ENCODE measurements around the gene JPH4.
"Not testable (repeated sequence)": the region's sequence is repeated elsewhere in the genome, so short reads cannot be mapped to it uniquely, and the experiment has no call there.

JPH4 gene

GRCh38 chr14:23544511-23545447 is 33.8 kb downstream of the JPH4 start:
- no peak for DNase-seq

- no peak for DNase-seq
These were observed 35.2 kb downstream of the JPH4 start for GRCh38 chr14:23543403-23543802.

- DNase-seq, result no peak
These were observed 36.3 kb downstream of the JPH4 start for GRCh38 chr14:23542261-23542660.

- no peak for DNase-seq
These were observed 38.5 kb downstream of the JPH4 start for GRCh38 chr14:23540141-23540469.

- DNase-seq, result no peak
These were observed 39.1 kb downstream of the JPH4 start for GRCh38 chr14:23539248-23540140.

GRCh38 chr14:23538785-23539184 is 39.8 kb downstream of the JPH4 start:
- no peak for DNase-seq

GRCh38 chr14:23538050-23538718 is 40.4 kb downstream of the JPH4 start:
- DNase-seq, result no peak

- DNase-seq, result no peak
These were observed 41.1 kb downstream of the JPH4 start for GRCh38 chr14:23537351-23538049.

GRCh38 chr14:23536906-23537305 is 41.7 kb downstream of the JPH4 start:
- DNase-seq, result not testable (repeated sequence)

GRCh38 chr14:23536494-23536893 is 42.1 kb downstream of the JPH4 start:
- no peak for DNase-seq

GRCh38 chr14:23535943-23536342 is 42.6 kb downstream of the JPH4 start:
- DNase-seq, result no peak

- no peak for DNase-seq
These were observed 44.7 kb downstream of the JPH4 start for GRCh38 chr14:23533652-23534435.

GRCh38 chr14:23532658-23533057 is 45.9 kb downstream of the JPH4 start:
- no peak for DNase-seq

GRCh38 chr14:23531391-23531790 is 47.2 kb downstream of the JPH4 start:
- no peak for DNase-seq

GRCh38 chr14:23530375-23531055 is 48.1 kb downstream of the JPH4 start:
- no peak for DNase-seq

- DNase-seq, result no peak
These were observed 49.6 kb downstream of the JPH4 start for GRCh38 chr14:23529016-23529415.

GRCh38 chr14:23528555-23528954 is 50.0 kb downstream of the JPH4 start:
- no peak for DNase-seq

GRCh38 chr14:23525611-23526010 is 53.0 kb downstream of the JPH4 start:
- no peak for DNase-seq

GRCh38 chr14:23524954-23525353 is 53.6 kb downstream of the JPH4 start:
- no peak for DNase-seq

- DNase-seq, result no peak
These were observed 55.2 kb downstream of the JPH4 start for GRCh38 chr14:23523229-23524016.

All from NCI-H226 (cell line).